SH-SY5Y (cell line): ENCODE results near the gene ITPKC.

Experiments
- GATA2 ChIP-seq: IDR thresholded peaks from 2 replicates; pipeline ENCODE4 v1.6.1; 2011; ENCODE audit warnings: mild to moderate bottlenecking, low read depth, low read length
- GATA3 ChIP-seq: IDR thresholded peaks from 2 replicates; pipeline ENCODE4 v1.6.1; 2011; ENCODE audit warnings: low read depth, mild to moderate bottlenecking, low read length, moderate library complexity

DNA sequence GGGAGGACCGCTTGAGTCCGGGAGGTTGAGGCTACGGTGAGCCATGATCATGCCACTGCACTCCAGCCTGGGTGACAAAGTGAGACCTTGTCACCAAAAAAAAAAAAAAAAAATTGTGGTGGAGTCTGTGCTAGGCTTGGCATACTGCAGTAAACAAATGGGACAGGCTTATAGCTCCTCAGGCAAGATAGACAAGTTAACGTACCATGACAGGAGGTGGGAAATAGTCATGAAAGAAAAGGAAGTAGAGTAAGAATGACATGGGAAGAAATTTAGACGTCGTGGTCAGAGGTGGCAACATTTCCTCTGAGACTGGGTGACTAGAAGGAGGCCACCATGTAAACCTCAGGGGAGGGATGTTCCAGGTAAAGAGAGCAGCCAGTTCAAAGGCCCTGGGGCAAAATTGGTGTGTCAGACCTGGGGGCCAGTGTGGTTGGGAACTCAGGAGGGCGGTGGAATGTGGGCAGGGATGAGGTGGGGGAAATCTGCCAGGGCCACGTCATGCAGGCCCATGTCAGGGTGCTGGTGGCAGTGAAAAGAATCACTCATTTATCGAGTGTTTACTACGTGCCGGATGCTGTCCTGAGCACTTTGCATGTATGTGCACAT, 39.7 kb downstream of the ITPKC start:
- TF ChIP-seq GATA2 (no peak), GATA3 (no peak)
